Stimulated activated CD8-positive, alpha-beta memory T cell treated with anti-CD3 and anti-CD28 coated beads, Interleukin-4, amount 100 ng/mL, for 1 hour (primary cell): Measurements from ENCODE around the gene SALL2.

Source experiments
- DNase-seq, 2 donors: peaks; one replicate each; pipeline ENCODE4 v3.0.0-alpha.2; 2020; ENCODE audit warnings: low read depth in 2 of 2, low spot score in 1 of 2

Gene SALL2

GRCh38 chr14:21528381-21529348 is 2.5 kb upstream of the SALL2 start:
- DNase-seq = no peak

GRCh38 chr14:21527318-21527679 is 1.2 kb upstream of the SALL2 start:
- no peak for DNase-seq

- no peak for DNase-seq
These were observed 649 bp upstream of the SALL2 start for GRCh38 chr14:21526672-21527317.

- no peak for DNase-seq
These were observed 580 bp downstream of the SALL2 start for GRCh38 chr14:21525571-21525961.

- no peak for DNase-seq
These were observed 1.3 kb downstream of the SALL2 start for GRCh38 chr14:21524575-21525490.

GRCh38 chr14:21523203-21523602 is 2.9 kb downstream of the SALL2 start:
- no peak for DNase-seq

GRCh38 chr14:21521501-21521900 is 4.6 kb downstream of the SALL2 start:
- DNase-seq = no peak

- no peak for DNase-seq
These were observed 5.4 kb downstream of the SALL2 start for GRCh38 chr14:21520767-21521166.

- DNase-seq = no peak
These were observed 7.4 kb downstream of the SALL2 start for GRCh38 chr14:21518725-21519124.

- no peak for DNase-seq
These were observed 11.8 kb downstream of the SALL2 start for GRCh38 chr14:21514341-21514740.

- DNase-seq = peak; percentile 68 to 85
These were observed 15.2 kb downstream of the SALL2 start, which contains the start of gene METTL3 for GRCh38 chr14:21510735-21511657. METTL3 (minus strand) TSS chr14:21511340; CDS start chr14:21511223, 117 bp downstream.

GRCh38 chr14:21509432-21510143 is 16.6 kb downstream of the SALL2 start:
- DNase-seq = no peak

- DNase-seq = no peak
These were observed 19.6 kb downstream of the SALL2 start for GRCh38 chr14:21506557-21506956.

GRCh38 chr14:21505012-21505553 is 21.1 kb downstream of the SALL2 start:
- DNase-seq = no peak

GRCh38 chr14:21503376-21503775 is 22.8 kb downstream of the SALL2 start:
- no peak for DNase-seq

- DNase-seq = no peak
These were observed 24.6 kb downstream of the SALL2 start for GRCh38 chr14:21501568-21501967.

- DNase-seq = no peak
These were observed 27.3 kb downstream of the SALL2 start for GRCh38 chr14:21498540-21499526.

- DNase-seq = no peak
These were observed 29.7 kb downstream of the SALL2 start for GRCh38 chr14:21496453-21496852.
